ENCODE measurements around the gene PPP2R3A.
"Not testable (repeated sequence)": the region's sequence is repeated elsewhere in the genome, so short reads cannot be mapped to it uniquely, and the experiment has no call there.

Gene PPP2R3A

DNA sequence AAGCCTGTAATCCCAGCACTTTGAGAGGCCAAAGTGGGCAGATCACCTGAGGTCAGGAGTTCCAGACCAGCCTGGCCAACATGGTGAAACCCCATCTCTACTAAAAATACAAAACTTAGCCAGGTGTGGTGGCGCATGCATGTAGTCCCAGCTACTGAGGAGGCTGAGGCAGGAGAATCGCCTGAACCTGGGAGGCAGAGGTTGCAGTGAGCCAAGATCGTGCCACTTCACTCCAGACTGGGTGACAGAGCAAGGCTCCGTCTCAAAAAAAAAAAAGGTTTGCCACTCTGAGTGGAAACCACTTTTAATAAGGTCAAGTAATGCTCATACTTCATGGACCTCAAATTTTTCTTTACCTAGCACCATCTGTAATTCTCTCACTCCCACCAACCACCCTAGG, 178.9 kb downstream of the PPP2R3A start:
- not testable (repeated sequence) for H3K9me3 ChIP-seq (ENCODE audit: control insufficient read depth, low read length); H3K4me3 ChIP-seq (ENCODE audit: insufficient read depth, low read depth, low read length); H3K36me3 ChIP-seq (ENCODE audit: control insufficient read depth, insufficient read depth, low read length); H3K27me3 ChIP-seq (ENCODE audit: control insufficient read depth, insufficient read depth, low read length, poor library complexity, severe bottlenecking); H3K27ac ChIP-seq (ENCODE audit: insufficient read depth, low read depth, low read length, poor library complexity, severe bottlenecking); H3K4me1 ChIP-seq (ENCODE audit: control insufficient read depth, insufficient read depth, low read length)
- 96 to 97% methylated on average over 4 of the region's 4 CpGs for WGBS, 2 experiments

DNA sequence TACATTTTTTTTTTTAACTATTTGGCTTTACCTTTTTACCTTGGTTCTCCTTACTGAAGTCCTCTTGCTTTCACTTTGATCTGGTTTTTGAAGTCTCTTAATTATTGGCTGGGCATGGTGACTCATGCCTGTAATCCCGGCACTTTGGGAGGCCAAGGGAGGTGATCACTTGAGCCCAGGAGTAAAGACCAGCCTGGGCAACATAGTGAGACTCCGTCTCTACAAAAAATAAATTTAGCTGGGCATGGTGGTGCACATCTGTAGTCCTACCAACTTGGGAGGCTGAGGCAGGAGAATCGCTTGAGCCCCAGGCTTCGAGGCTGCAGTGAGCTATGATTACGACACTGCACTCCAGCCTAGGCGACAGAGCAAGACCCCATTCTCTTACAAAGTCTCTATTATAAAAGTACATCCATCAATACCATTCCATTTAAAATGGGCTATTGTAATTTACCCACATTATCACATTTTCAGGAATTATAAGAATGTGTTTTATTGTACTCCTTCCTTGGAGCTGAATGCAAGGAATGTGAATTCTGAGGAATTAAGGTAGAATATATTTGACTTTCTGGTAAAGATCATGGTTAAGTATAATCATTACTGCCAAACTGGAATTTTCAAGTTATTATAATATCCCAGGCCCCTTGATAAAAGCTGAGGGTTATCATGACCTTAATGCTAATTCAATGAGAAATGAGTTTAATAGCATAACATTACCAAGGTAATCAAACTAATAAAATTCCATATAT, 181.6 kb downstream of the PPP2R3A start:
- Histone ChIP-seq H3K36me3 (ENCODE audit: control insufficient read depth, insufficient read depth, low read length) (peaks cover 11% of the 10 kb centered on the region), H3K27ac (ENCODE audit: insufficient read depth, low read depth, low read length, poor library complexity, severe bottlenecking) (no peak overlapping the region), H3K27me3 (ENCODE audit: control insufficient read depth, insufficient read depth, low read length, poor library complexity, severe bottlenecking) (no peaks in the 10 kb centered on the region), H3K4me1 (ENCODE audit: control insufficient read depth, insufficient read depth, low read length) (no peaks in the 10 kb centered on the region), H3K9me3 (ENCODE audit: control insufficient read depth, low read length) (no peaks in the 10 kb centered on the region), H3K4me3 (ENCODE audit: insufficient read depth, low read depth, low read length) (no peak overlapping the region)
- WGBS, 2 experiments: 89 to 96% methylated on average over 6 of the region's 6 CpGs

DNA sequence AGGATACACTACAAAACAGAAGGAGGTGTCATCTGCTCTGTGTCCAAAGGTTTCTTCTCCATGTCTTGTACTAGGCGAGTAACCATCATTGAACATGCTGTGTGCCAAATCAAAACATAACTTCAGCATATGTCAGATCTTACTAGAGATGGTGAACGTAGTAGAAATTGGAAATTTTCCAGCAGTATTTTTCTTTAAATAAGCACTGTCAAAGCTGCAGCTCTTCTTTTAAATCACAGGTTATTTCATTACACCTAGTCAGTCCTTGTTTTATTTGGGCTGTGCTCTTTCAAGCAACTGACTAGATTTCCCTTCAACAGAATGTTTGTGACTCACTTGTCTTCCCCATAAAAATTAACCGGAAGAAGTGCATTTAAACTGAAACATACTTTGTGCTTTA, 184.1 kb downstream of the PPP2R3A start:
- no peaks in the 10 kb centered on the region for H3K4me1 ChIP-seq (ENCODE audit: control insufficient read depth, insufficient read depth, low read length)
- 94 to 97% methylated on average over 3 of the region's 3 CpGs for WGBS, 2 experiments
- peaks cover 11% of the 10 kb centered on the region for H3K36me3 ChIP-seq (ENCODE audit: control insufficient read depth, insufficient read depth, low read length)
- H3K27ac ChIP-seq (ENCODE audit: insufficient read depth, low read depth, low read length, poor library complexity, severe bottlenecking): no peak overlapping the region
- no peaks in the 10 kb centered on the region for H3K9me3 ChIP-seq (ENCODE audit: control insufficient read depth, low read length)
- no peaks in the 10 kb centered on the region for H3K27me3 ChIP-seq (ENCODE audit: control insufficient read depth, insufficient read depth, low read length, poor library complexity, severe bottlenecking)
- H3K4me3 ChIP-seq (ENCODE audit: insufficient read depth, low read depth, low read length): no peak overlapping the region

DNA sequence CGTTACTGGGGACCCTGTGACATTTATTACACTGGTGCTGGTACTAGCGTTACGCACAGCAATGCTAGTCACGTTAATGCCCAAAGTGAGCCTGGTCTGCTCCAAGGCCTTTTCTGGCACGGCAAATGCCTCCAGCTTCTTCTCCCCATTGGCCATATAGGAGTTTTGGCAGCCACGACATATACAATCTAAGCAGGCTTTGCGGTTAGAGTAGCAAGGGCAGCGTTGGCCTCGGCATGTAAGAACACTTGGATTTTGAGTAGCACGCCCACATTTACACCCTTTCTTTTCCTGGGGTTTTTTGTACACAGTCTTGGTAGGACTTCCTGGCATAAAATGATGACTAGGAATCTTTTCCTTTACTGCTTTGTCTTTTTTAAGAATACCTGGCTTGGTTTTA, 185.7 kb downstream of the PPP2R3A start:
- Histone ChIP-seq H3K36me3 (ENCODE audit: control insufficient read depth, insufficient read depth, low read length) (peaks cover 4% of the 10 kb centered on the region), H3K27me3 (ENCODE audit: control insufficient read depth, insufficient read depth, low read length, poor library complexity, severe bottlenecking) (no peaks in the 10 kb centered on the region), H3K4me3 (ENCODE audit: insufficient read depth, low read depth, low read length) (no peak overlapping the region), H3K27ac (ENCODE audit: insufficient read depth, low read depth, low read length, poor library complexity, severe bottlenecking) (no peak overlapping the region), H3K4me1 (ENCODE audit: control insufficient read depth, insufficient read depth, low read length) (no peaks in the 10 kb centered on the region), H3K9me3 (ENCODE audit: control insufficient read depth, low read length) (no peaks in the 10 kb centered on the region)
- 95 to 96% methylated on average over 10 of the region's 10 CpGs for WGBS, 2 experiments

DNA sequence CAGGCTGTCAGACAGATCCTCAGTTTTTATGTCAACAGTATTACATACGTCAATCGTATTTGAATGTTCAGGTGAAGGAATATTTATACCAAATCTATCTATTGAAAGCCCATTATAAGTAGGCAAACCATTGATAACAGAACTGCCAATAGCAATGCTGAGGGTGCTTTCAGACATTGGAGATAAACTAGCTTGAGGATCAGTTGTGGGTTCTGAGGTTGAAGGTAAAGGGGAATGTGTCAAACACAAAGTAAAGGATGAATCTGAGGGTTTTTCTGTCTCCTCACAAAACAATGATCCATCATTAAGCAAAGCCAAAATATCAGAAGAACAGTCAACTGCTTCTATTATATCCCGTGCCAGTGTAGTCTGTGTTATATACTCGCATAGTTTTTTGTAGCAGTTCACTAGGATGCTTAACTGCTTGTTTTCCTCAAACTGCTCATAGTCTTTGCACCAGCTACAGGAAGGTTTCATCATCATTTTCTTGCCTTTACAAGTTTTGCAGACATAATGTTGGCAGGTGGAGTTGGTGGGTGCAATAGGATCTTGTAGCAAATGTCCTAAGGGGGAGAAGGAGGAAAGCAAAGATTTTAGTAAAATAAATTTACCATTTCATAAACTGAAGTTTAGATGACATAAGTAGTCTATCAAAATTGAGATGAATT, 186.8 kb downstream of the PPP2R3A start:
- 89 to 99% methylated on average over 2 to 4 of the region's 4 CpGs for WGBS, 2 experiments

DNA sequence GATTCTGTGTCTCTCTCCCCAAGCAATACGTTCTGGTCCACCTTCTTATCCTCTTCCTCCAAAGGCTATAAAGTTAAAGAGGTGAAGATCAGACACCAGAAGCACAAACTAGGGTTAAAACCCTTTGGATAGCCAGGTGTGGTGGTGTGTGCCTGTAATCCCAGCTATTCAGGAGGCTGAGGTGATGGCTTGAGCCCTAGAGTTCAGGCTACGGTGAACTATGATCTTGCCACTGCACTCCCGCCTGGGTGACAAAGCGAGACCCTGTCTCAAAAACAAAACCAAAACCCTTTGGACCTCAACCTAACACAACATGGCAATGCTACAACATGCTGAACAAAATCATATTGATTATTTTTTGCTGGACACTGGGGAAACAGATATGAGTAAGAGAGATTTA, 187.4 kb downstream of the PPP2R3A start:
- Histone ChIP-seq H3K27me3 (ENCODE audit: control insufficient read depth, insufficient read depth, low read length, poor library complexity, severe bottlenecking) (no peaks in the 10 kb centered on the region), H3K4me3 (ENCODE audit: insufficient read depth, low read depth, low read length) (no peak overlapping the region), H3K4me1 (ENCODE audit: control insufficient read depth, insufficient read depth, low read length) (no peaks in the 10 kb centered on the region), H3K27ac (ENCODE audit: insufficient read depth, low read depth, low read length, poor library complexity, severe bottlenecking) (no peak overlapping the region), H3K36me3 (ENCODE audit: control insufficient read depth, insufficient read depth, low read length) (peaks cover 4% of the 10 kb centered on the region), H3K9me3 (ENCODE audit: control insufficient read depth, low read length) (no peaks in the 10 kb centered on the region)
- WGBS, 2 experiments: 88 to 95% methylated on average over 4 of the region's 4 CpGs

More for the DNA sequence above, 186.8 kb downstream of the PPP2R3A start:
- Histone ChIP-seq H3K27me3 (ENCODE audit: control insufficient read depth, insufficient read depth, low read length, poor library complexity, severe bottlenecking) (no peaks in the 10 kb centered on the region), H3K9me3 (ENCODE audit: control insufficient read depth, low read length) (no peaks in the 10 kb centered on the region), H3K4me1 (ENCODE audit: control insufficient read depth, insufficient read depth, low read length) (no peaks in the 10 kb centered on the region), H3K4me3 (ENCODE audit: insufficient read depth, low read depth, low read length) (no peak overlapping the region), H3K27ac (ENCODE audit: insufficient read depth, low read depth, low read length, poor library complexity, severe bottlenecking) (no peak overlapping the region), H3K36me3 (ENCODE audit: control insufficient read depth, insufficient read depth, low read length) (peaks cover 4% of the 10 kb centered on the region)

DNA sequence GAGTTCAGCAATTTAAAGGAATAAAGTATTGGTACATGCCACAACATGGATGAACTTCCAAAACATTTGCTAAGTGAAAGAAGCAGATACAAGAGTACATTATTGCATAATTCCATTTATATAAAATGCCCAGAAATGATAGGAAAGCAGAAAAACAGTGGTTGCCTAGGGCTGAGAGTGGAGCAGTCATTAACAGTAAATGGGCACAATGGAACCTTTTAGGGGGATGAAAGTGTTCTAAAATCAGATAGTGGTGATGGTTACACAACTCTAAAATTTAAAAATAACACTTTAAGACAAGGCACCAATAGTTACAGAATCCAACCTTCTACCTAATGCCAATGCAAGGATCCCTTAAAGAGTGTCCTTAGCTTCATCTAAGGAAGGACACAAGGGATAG, 196.0 kb downstream of the PPP2R3A start:
- no peaks in the 10 kb centered on the region for H3K4me1 ChIP-seq (ENCODE audit: control insufficient read depth, insufficient read depth, low read length)
- H3K27me3 ChIP-seq (ENCODE audit: control insufficient read depth, insufficient read depth, low read length, poor library complexity, severe bottlenecking): no peaks in the 10 kb centered on the region
- no peak overlapping the region for H3K27ac ChIP-seq (ENCODE audit: insufficient read depth, low read depth, low read length, poor library complexity, severe bottlenecking)
- H3K36me3 ChIP-seq (ENCODE audit: control insufficient read depth, insufficient read depth, low read length): no peaks in the 10 kb centered on the region
- H3K4me3 ChIP-seq (ENCODE audit: insufficient read depth, low read depth, low read length): no peak overlapping the region
- no peaks in the 10 kb centered on the region for H3K9me3 ChIP-seq (ENCODE audit: control insufficient read depth, low read length)

DNA sequence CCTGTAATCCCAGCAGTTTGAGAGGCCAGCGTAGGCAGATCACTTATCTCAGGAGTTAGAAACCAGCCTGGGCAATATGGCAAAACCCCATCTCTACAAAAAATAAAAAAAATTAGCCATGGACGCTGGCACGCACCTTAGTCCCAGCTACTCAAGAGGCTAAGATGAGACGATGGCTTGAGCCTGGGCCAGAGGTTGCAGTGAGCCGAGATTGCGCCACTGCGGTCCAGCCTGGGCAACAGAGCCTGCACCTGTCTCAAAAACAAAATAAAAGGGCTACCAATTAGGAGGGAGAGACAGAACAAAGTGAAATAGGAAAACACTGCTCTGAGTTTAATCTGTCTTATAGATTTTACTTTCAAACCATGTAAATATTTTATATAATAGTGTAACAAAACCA, 196.8 kb downstream of the PPP2R3A start:
- Histone ChIP-seq H3K4me3 (ENCODE audit: insufficient read depth, low read depth, low read length) (no peak overlapping the region), H3K36me3 (ENCODE audit: control insufficient read depth, insufficient read depth, low read length) (no peaks in the 10 kb centered on the region), H3K27me3 (ENCODE audit: control insufficient read depth, insufficient read depth, low read length, poor library complexity, severe bottlenecking) (no peaks in the 10 kb centered on the region), H3K9me3 (ENCODE audit: control insufficient read depth, low read length) (no peaks in the 10 kb centered on the region), H3K4me1 (ENCODE audit: control insufficient read depth, insufficient read depth, low read length) (no peaks in the 10 kb centered on the region), H3K27ac (ENCODE audit: insufficient read depth, low read depth, low read length, poor library complexity, severe bottlenecking) (no peak overlapping the region)
- 95 to 96% methylated on average over 7 of the region's 7 CpGs for WGBS, 2 experiments

DNA sequence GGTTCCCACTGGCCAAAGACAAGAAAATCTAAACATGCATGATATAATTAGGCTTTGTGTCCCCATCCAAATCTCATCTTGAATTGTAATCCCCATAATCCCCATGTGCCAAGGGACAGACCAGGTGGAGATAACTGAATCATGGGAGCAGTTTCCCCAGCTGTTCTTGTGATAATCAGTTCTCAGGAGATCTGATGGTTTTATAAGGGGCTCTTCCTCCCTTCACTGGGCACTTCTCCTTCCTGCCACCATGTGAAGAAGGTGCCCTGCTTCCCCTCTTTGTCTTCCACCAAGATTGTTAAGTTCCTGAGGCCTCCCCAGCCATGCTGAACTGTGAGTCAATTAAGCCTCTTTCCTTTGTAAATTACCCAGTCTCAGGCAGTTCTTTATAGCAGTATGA, 198.1 kb downstream of the PPP2R3A start:
- H3K9me3 ChIP-seq (ENCODE audit: control insufficient read depth, low read length); H3K4me1 ChIP-seq (ENCODE audit: control insufficient read depth, insufficient read depth, low read length); H3K27me3 ChIP-seq (ENCODE audit: control insufficient read depth, insufficient read depth, low read length, poor library complexity, severe bottlenecking); H3K4me3 ChIP-seq (ENCODE audit: insufficient read depth, low read depth, low read length); H3K36me3 ChIP-seq (ENCODE audit: control insufficient read depth, insufficient read depth, low read length); H3K27ac ChIP-seq (ENCODE audit: insufficient read depth, low read depth, low read length, poor library complexity, severe bottlenecking): not testable (repeated sequence)

DNA sequence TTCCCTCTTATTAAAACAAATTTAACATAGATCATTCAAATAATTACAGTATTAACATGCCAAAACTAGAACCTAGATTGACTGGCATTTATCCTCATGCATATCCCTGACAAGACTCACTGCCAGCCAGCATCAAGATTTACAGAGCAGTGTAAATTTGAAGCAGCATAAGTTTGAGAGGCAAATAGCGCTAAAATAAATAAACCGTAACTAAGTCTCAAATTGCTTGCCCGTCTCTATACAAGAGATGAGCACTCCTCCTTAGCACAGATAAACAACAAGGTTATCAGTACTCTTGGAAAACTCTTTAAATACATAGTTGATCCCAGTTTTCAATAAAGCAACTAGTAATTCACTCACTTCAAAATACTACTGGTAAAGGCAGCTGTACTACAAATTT, 201.0 kb downstream of the PPP2R3A start:
- Histone ChIP-seq H3K36me3 (ENCODE audit: control insufficient read depth, insufficient read depth, low read length) (no peaks in the 10 kb centered on the region), H3K27ac (ENCODE audit: insufficient read depth, low read depth, low read length, poor library complexity, severe bottlenecking) (no peak overlapping the region), H3K27me3 (ENCODE audit: control insufficient read depth, insufficient read depth, low read length, poor library complexity, severe bottlenecking) (no peaks in the 10 kb centered on the region), H3K4me1 (ENCODE audit: control insufficient read depth, insufficient read depth, low read length) (no peaks in the 10 kb centered on the region), H3K9me3 (ENCODE audit: control insufficient read depth, low read length) (no peaks in the 10 kb centered on the region), H3K4me3 (ENCODE audit: insufficient read depth, low read depth, low read length) (no peak overlapping the region)
- WGBS, 2 experiments: 92% methylated on average over 3 of the region's 3 CpGs
